Caco-2 (cell line): ENCODE results near the gene CDK14. TPM values are rescaled to one million over a fixed set of nuclear protein-coding genes. Genes with fewer than 3 reads are reported as not detected.

ENCODE experiments used
- BruUV-seq: library from RNA; stranded (reverse); fragments of 400-500 nt; replicated peaks from 2 replicates; lab custom pipeline; 2021; lab: Mats Ljungman, UMichigan
- CTCF ChIA-PET: fragments of 300-600 bp; sonication (Branson Sonifier 250); formaldehyde crosslinking; loops from one replicate; lab custom pipeline; 2022; ENCODE audit warnings: antibody characterized with exemption; lab: Charles Lee
- POLR2A ChIA-PET: fragments of 300-600 bp; sonication (Branson Sonifier 250); formaldehyde crosslinking; loops from one replicate; lab custom pipeline; 2022; ENCODE audit warnings: antibody characterized with exemption; lab: Charles Lee
- DNase-seq, 2 experiments: peaks; one replicate each; pipeline versions ENCODE4 v3.0.0 to v3.0.0-alpha.2; 2020 to 2022
- H3K27me3 ChIP-seq: replicated peaks from 2 replicates; pipeline ENCODE4 v1.6.0; 2011; ENCODE audit warnings: low read length; ENCODE audit not compliant: control insufficient read depth, insufficient read depth
- H3K36me3 ChIP-seq: 2 replicates; pipeline ENCODE4 v1.5.1; 2011; ENCODE audit warnings: low read length; ENCODE audit not compliant: control insufficient read depth, insufficient read depth
- H3K4me1 ChIP-seq: fragments of 250-450 bp; sonication (Bioruptor Pico); 2 replicates; pipeline ENCODE4 v1.5.1; 2020; ENCODE audit warnings: mild to moderate bottlenecking
- H3K4me3 ChIP-seq: 2 replicates; pipeline ENCODE4 v1.5.1; 2011; ENCODE audit warnings: low read depth, mild to moderate bottlenecking, control low read depth, low read length
- H3K9me3 ChIP-seq: fragments of 250-450 bp; sonication (Bioruptor Pico); 2 replicates; pipeline ENCODE4 v1.5.1; 2020; ENCODE audit warnings: mild to moderate bottlenecking, moderate library complexity
- H3K27ac Mint-ChIP-seq: one replicate; pipeline ENCODE4 v1.8.0; 2022; ENCODE audit warnings: mixed read lengths; ENCODE audit not compliant: unreplicated experiment
- H3K27me3 Mint-ChIP-seq: one replicate; pipeline ENCODE4 v1.8.0; 2022; ENCODE audit warnings: mixed read lengths; ENCODE audit not compliant: insufficient read depth, unreplicated experiment
- H3K36me3 Mint-ChIP-seq: one replicate; pipeline ENCODE4 v1.8.0; 2022; ENCODE audit warnings: mild to moderate bottlenecking, mixed read lengths; ENCODE audit not compliant: insufficient read depth, unreplicated experiment
- H3K4me1 Mint-ChIP-seq: one replicate; pipeline ENCODE4 v1.8.0; 2022; ENCODE audit warnings: low read depth, mixed read lengths; ENCODE audit not compliant: unreplicated experiment
- H3K4me3 Mint-ChIP-seq: one replicate; pipeline ENCODE4 v1.8.0; 2022; ENCODE audit warnings: mild to moderate bottlenecking, moderate library complexity, mixed read lengths; ENCODE audit not compliant: unreplicated experiment
- H3K9me3 Mint-ChIP-seq: one replicate; pipeline ENCODE4 v1.8.0; 2022; ENCODE audit warnings: mixed read lengths; ENCODE audit not compliant: unreplicated experiment
- CTCF ChIP-seq, 2 experiments: fragments of 200-600 bp in 1 of 2; IDR thresholded peaks; 1 replicate in 1 of 2; 2 replicates in 1 of 2; pipeline versions ENCODE4 v1.5.1 to v1.8.0; 2011 to 2022; ENCODE audit warnings: antibody characterized with exemption in 1 of 2, control low read depth in 1 of 2, inconsistent platforms in 1 of 2, low read depth in 1 of 2, low read length in 1 of 2, mild to moderate bottlenecking in 1 of 2, moderate library complexity in 1 of 2; ENCODE audit not compliant: insufficient read depth in 1 of 2, severe bottlenecking in 1 of 2, unreplicated experiment in 1 of 2
- intact Hi-C: fragments of 100-400 bp; cut with micrococcal nuclease; formaldehyde crosslinking; loops from one replicate; pipeline ENCODE4 v1.10.0; 2022; ENCODE audit not compliant: unreplicated experiment
- total RNA-seq: library from RNA; stranded (reverse); gene quantifications from 2 replicates; pipeline ENCODE4 v1.2.3, GENCODE V29; 2022

The CDK14 gene
- total RNA-seq, 1 experiment from 2014 or later: 18.2 TPM

- POLR2A ChIA-PET: no interaction called here
- CTCF ChIA-PET: no interaction called here
Measured at GRCh38 chr7:90846192-90846591, 250.1 kb downstream of the CDK14 start.

GRCh38 chr7:90850066-90850465 is 253.9 kb downstream of the CDK14 start:
- ChIA-PET CTCF (no interaction called here), POLR2A (no interaction called here)
- Mint-ChIP-seq H3K4me3 (no peak overlapping the region), H3K36me3 (no peaks in the 10 kb centered on the region), H3K9me3 (no peaks in the 10 kb centered on the region), H3K27me3 (no peaks in the 10 kb centered on the region), H3K27ac (no peak overlapping the region), H3K4me1 (no peaks in the 10 kb centered on the region)
- Histone ChIP-seq H3K4me1 (no peaks in the 10 kb centered on the region), H3K9me3 (no peaks in the 10 kb centered on the region), H3K4me3 (no peak overlapping the region), H3K27me3 (no peaks in the 10 kb centered on the region), H3K36me3 (no peaks in the 10 kb centered on the region)
- TF ChIP-seq CTCF (IDR thresholded peaks at IDR 0.05; ENCODE audit: insufficient read depth in 1 of 2, low read depth in 1 of 2, low read length in 1 of 2, severe bottlenecking in 1 of 2, unreplicated experiment in 1 of 2): no peak
- no peak for DNase-seq
- BruUV-seq: no TSS peak
- intact Hi-C loops: no loop called here

More at GRCh38 chr7:90846192-90846591, 250.1 kb downstream of the CDK14 start:
- no peak for DNase-seq
- no peak overlapping the region for H3K27ac Mint-ChIP-seq
- no peaks in the 10 kb centered on the region for H3K9me3 ChIP-seq
- no peak overlapping the region for H3K4me3 Mint-ChIP-seq
- no peaks in the 10 kb centered on the region for H3K36me3 Mint-ChIP-seq
- TF ChIP-seq CTCF (IDR thresholded peaks at IDR 0.05; ENCODE audit: insufficient read depth in 1 of 2, low read depth in 1 of 2, low read length in 1 of 2, severe bottlenecking in 1 of 2, unreplicated experiment in 1 of 2): no peak
- H3K4me1 ChIP-seq: no peaks in the 10 kb centered on the region
- H3K36me3 ChIP-seq: no peaks in the 10 kb centered on the region
- no peaks in the 10 kb centered on the region for H3K4me1 Mint-ChIP-seq
- intact Hi-C loops: no loop called here
- H3K4me3 ChIP-seq: no peak overlapping the region
- no TSS peak for BruUV-seq
- H3K27me3 ChIP-seq: no peaks in the 10 kb centered on the region
- no peaks in the 10 kb centered on the region for H3K27me3 Mint-ChIP-seq
- H3K9me3 Mint-ChIP-seq: no peaks in the 10 kb centered on the region

GRCh38 chr7:90850471-90850870 is 254.3 kb downstream of the CDK14 start:
- Mint-ChIP-seq H3K4me1 (no peaks in the 10 kb centered on the region), H3K9me3 (no peaks in the 10 kb centered on the region), H3K27ac (no peak overlapping the region), H3K36me3 (no peaks in the 10 kb centered on the region), H3K4me3 (no peak overlapping the region), H3K27me3 (no peaks in the 10 kb centered on the region)
- Histone ChIP-seq H3K9me3 (no peaks in the 10 kb centered on the region), H3K4me3 (no peak overlapping the region), H3K36me3 (no peaks in the 10 kb centered on the region), H3K4me1 (no peaks in the 10 kb centered on the region), H3K27me3 (no peaks in the 10 kb centered on the region)
- POLR2A ChIA-PET: no interaction called here
- intact Hi-C loops: no loop called here
- no peak for TF ChIP-seq CTCF (IDR thresholded peaks at IDR 0.05; ENCODE audit: insufficient read depth in 1 of 2, low read depth in 1 of 2, low read length in 1 of 2, severe bottlenecking in 1 of 2, unreplicated experiment in 1 of 2)
- BruUV-seq: no TSS peak
- no peak for DNase-seq
- CTCF ChIA-PET: no interaction called here
